GM18951 (cell line): Measurements from ENCODE around the gene ACO2.

ENCODE experiments used
- POLR2A ChIP-seq: IDR thresholded peaks from 4 replicates; pipeline ENCODE4 v1.6.1; 2011; ENCODE audit warnings: mild to moderate bottlenecking; ENCODE audit not compliant: insufficient read length, insufficient read depth; ENCODE audit errors: extremely low read depth
- in situ Hi-C: fragments of 300-500 bp; cut with MboI; formaldehyde crosslinking; loops from one replicate; pipeline ENCODE4 v1.12.0; 2022; ENCODE audit warnings: low sequenced_read_pairs, mixed read lengths, inconsistent platforms; ENCODE audit not compliant: unreplicated experiment

Gene ACO2

DNA sequence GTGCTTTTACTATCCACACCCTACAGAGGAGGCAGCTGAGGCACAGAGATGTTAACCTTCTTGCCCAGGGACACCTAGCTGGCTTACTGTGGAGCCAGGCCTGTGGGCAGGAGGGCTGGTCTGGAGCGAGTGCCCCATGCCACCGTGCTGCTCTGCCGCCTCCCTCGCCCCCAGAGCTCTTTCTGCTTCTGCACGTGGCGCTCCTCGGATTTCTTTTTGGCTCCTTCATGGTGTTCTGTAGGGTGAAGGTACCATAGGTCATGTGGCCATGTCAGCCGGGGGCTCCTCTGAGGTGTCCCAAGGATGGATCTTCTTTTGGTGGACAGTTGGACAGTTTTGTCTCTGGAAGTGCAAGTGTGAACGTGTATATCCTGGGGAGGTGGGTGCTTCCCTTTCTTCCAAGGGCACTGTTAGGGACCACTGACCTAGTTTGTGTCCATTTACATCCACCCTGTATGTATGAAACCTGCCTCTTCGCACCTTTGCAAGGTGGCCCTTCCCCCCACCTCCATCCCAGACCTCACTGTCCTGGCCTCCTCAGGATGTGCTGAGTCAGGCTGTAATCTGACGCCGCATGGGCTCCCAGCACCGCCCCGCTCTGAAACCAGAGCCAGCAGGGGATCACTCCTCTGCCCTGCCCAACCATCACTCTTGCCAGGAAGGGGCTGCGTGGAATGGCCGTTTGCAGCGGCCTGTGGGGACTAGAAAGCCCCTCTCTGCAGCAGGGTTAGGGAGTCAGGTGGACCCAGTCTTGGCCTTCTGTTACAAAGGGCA lies 43.7 kb downstream of the ACO2 start:
- no peak for TF ChIP-seq POLR2A
- in situ Hi-C loops, result no loop called here

DNA sequence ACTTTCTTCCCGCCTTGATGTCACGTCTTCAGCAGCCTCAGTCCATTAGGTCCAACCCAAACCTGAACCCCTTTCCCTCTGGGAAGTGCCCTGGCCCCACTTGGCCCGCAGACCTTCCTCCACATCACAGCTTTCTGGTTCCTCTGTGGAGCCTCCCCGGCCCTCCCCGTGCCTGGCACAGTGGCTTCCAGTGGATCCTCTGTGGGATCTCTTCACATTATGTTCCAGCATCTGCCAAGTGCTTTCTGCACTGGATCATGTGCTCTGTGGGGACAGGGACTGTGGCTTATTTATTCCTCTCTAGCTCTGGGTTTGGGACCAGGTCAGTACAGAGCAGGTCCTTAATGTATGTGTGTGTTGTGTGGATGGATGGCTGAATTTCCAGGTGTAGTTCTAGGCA lies 44.5 kb downstream of the ACO2 start:
- no peak for TF ChIP-seq POLR2A
- in situ Hi-C loops, result no loop called here

DNA sequence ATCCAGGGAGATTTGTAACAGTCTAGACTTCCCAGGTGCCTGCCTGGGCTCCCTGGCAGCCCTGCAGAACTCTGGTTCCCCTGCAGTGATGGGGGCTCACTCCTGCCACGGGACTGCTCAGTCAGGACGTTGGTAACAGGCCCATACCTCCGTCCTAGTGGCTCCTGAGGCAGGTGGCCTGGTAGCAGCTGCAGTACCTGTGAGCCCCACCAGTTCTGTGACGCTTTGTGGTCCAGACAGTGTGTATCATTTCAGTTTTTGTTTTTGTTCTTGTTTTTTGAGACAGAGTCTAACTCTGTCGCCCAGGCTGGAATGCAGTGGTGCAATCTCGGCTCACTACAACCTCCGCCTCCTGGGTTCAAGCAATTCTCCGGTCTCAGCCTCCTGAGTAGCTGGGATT lies 47.5 kb downstream of the ACO2 start:
- TF ChIP-seq POLR2A, result no peak
- in situ Hi-C loops, result no loop called here

DNA sequence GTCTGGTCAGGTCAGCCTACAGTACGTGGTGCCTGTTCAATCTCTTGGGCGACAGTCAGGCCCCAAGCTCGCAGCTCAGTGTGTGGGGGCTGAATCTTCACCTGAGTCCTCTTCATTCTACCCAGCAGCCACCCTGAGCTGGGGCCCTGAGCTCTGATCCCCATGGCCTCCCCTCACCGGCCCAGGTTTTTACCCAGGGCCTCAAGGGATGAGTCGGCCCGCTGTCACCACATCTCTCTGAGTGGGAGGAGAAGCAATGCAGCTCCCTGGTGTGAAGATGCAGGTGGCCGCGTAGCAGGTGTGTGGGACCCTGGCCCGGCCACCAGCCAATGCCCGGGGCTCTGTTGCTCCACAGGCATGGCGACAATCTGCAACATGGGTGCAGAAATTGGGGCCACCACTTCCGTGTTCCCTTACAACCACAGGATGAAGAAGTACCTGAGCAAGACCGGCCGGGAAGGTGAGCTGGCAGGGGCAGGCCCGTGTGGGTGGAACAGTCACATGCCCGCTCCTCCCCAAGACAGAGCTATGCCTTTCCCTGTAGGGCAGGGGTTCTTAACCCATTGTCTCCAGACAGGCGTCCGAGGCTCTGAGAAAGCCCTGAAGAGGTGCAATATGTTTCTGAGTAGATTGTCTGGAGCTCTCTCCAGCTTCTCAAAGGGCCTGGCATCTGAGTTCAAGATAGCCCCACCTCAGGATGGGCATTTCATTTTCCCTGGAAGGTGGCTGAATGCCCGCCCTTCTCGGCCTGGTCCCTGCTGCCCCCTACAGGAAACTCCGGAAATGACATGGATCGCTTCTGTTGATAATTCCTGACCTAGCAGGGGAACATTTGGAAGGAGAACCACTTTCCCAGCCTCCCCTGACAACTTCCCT lies 48.5 kb downstream of the ACO2 start:
- in situ Hi-C loops, result no loop called here
- TF ChIP-seq POLR2A, result no peak

DNA sequence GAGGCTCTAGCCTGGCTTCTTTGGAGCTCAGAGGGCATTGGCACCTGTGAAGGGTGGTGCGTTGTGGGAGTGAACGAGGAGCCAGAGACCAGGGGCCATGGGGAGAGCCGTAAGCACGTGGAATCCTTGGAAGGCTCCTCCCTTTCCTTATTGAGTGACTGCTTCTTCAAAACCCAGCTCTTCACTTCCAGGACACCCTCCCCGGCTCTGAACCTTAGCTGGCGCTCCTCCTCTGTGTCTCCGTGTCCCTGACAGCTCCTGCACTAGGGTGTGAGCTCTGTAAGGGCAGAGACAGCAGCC lies 49.1 kb downstream of the ACO2 start:
- no peak for TF ChIP-seq POLR2A
- in situ Hi-C loops, result no loop called here

DNA sequence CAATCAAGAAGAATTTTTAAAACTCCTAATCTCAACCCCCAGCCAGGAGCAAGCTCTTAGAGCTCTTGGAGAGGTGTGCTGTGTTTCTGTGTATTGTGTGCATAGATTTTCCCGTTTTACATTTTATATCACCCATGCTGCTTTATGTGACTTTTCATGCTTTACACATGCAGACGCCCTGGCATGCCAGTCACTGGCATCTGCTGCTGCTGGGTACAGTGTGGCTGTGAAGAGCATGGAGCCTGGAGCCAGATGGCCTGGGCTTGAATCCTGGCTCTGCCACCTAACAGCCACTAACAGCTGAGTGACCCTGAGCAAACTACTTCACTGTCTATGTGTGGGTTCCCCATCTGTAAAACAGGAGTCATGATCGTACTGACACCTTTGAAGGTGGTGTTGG lies 52.2 kb downstream of the ACO2 start:
- TF ChIP-seq POLR2A, result no peak
- in situ Hi-C loops, result no loop called here

DNA sequence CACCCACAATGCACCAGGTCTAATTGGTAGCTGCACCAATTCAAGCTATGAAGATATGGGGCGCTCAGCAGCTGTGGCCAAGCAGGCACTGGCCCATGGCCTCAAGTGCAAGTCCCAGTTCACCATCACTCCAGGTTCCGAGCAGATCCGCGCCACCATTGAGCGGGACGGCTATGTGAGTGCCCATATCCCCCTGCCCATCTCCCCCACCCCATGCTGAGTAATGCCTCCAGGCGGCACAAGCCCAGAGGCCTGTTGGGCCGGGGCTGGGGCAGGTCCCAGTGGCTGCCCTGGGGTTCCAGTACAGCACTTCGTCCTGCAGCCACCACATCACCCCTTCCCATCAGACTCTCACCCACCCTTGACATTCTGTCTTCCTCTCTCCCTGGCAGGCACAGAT lies 53.9 kb downstream of the ACO2 start:
- in situ Hi-C loops, result no loop called here

DNA sequence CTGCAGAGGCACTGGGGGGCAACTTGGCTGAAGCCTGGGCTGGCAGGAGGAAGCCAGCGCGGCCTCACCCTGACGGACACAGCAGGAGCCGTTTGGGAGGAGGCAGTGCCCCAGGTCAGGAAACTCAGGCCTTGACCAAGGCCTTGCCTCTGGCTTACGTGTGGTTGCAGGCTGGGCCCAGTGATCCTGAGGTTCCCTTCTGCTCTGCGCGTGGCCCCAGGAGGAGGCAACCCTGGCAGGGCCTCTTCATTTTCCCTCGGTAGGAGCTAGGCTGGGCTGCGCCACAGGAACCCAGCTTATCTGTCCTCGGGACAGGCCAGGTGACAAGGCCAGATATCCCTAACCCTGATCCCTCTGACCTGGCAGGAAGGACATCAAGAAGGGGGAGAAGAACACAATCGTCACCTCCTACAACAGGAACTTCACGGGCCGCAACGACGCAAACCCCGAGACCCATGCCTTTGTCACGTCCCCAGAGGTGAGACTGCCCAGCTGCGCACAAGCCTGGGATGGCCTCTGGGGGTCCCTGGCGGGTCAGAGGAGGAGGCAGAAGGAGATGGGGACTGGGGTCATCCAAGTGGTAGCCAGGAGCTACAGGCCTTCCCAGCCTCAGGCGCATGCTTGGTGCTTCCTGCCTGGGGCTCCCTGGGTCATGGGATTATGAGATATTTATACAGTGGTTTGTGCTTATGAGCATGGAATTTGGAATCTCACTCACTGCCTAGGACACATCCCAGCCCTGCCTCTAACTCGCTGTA lies 54.7 kb downstream of the ACO2 start:
- in situ Hi-C loops, result no loop called here
- peak; percentile 23 for TF ChIP-seq POLR2A

More for the DNA sequence above, 53.9 kb downstream of the ACO2 start:
- no peak for TF ChIP-seq POLR2A

DNA sequence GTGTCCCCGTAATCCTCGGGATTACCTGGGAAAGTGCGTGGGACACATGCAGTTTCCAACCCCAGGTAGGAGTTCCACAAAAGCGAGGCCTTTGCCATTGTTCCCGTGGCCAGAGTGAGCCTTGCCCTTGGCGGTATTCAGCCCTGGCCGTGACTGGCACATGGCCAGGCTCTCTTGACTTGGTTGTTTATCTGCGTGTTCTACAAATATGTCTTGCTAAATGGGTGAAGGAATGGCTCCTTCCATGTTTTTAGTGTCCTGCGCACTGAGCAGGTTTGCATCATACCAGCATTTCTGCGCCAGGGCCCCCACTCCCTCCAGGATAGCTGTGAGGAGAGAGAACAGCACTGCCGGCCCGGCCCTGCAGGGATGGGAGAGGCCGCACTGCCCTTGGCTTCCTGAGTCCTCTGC lies 55.3 kb downstream of the ACO2 start:
- TF ChIP-seq POLR2A, result peak; percentile 13
- in situ Hi-C loops, result no loop called here

DNA sequence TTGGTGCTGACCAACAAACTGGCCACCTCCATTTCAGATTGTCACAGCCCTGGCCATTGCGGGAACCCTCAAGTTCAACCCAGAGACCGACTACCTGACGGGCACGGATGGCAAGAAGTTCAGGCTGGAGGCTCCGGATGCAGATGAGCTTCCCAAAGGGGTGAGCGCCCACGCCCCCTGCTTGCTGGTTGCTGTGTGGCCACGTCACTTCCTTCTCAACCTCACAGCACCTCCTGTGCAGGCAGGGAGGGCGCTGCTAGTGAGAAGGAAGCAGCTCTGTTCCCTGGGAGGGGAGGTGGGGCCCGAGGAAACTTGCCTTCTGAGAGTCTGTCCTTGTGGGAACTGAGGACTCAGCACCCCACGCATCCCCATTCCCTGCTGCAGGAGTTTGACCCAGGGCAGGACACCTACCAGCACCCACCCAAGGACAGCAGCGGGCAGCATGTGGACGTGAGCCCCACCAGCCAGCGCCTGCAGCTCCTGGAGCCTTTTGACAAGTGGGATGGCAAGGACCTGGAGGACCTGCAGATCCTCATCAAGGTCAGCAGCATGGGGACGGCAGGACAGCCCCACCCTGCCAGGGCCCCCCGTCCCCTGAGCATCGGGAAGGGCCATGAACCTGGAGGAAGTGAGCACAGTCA lies 56.0 kb downstream of the ACO2 start:
- in situ Hi-C loops, result no loop called here
- TF ChIP-seq POLR2A, result no peak

DNA sequence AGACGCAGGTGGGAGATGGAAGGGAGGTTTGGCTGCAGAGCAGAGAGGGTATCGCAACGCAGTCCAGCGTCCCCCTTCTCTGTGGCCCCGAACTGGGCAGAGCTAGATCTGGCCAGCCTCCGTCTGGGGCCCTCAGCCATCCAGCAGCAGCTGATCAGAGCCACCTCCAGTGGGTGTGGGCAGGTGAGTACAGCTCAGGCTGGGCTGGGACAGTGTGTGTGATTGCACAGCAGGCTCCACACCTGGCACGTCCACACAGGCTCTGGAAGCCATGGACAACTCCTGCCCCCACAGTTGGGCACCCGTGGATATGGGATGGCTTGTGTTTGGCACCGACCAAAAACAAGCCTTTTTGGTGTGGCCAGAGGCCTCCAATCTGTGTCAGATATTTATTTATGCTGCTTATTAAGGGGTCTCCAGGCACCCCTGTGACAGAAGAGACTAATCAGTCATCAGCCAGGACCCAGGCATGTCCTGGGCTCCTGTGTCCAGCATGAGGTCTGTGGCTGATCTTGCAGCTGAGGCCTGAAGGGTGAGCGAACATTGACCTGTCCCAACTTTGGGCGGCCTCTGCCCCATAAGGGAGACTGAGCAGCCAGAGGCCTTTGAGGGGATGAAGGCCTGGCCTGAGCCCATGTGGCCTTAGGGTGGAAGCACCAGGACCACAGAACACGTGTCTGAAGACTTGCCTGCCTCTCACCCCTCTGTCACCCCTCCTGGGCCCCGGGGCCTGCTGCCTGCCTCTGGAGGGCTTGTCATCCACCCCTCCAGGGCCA lies 56.7 kb downstream of the ACO2 start:
- in situ Hi-C loops, result no loop called here
- TF ChIP-seq POLR2A, result peak; percentile 40

DNA sequence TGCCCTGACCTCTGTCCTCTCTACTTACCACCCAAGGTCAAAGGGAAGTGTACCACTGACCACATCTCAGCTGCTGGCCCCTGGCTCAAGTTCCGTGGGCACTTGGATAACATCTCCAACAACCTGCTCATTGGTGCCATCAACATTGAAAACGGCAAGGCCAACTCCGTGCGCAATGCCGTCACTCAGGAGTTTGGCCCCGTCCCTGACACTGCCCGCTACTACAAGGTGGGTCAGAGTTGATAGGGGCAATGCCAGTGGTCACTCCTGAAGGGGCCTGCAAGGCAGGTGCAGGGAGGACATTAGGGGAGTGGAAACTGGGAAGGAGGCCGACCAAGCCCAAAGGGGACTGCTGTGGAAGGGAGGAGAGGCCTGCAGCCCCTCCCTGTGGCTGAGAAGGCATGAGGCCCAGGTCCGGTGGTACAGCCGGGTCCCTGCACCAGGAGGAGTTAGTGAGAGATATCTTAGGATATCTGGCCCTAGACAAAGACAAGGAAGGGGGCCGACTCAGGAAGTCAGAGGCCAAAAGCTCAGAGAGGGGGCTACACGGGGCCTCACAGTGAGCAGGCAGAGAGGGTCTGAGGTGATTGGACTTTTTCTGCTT lies 57.4 kb downstream of the ACO2 start:
- peak; percentile 36 for TF ChIP-seq POLR2A
- in situ Hi-C loops, result no loop called here
